K562 (cell line): ENCODE results near the gene CHAT. TPM values are rescaled to one million over a fixed set of nuclear protein-coding genes. Genes with fewer than 3 reads are reported as not detected.

Source experiments
- ATAC-seq: fragments of 200-7000 bp; cut with Tn5 transposase; 3 replicates; pipeline ENCODE4 v1.9.1; 2020; ENCODE audit warnings: moderate library complexity
- BruUV-seq: library from RNA; stranded (reverse); fragments of 400-500 nt; replicated peaks from 2 replicates; lab custom pipeline; 2021; lab: Mats Ljungman, UMichigan
- CTCF ChIA-PET: fragments of 300-600 bp; formaldehyde crosslinking; extraction: SDS; loops from one replicate; lab custom pipeline; 2021; ENCODE audit warnings: low intra/inter-chr PET ratio; lab: Yijun Ruan, JAX
- POLR2A ChIA-PET: fragments of 300-600, 350-650 bp; sonication (Branson Sonifier 250); formaldehyde crosslinking; extraction: SDS; loops from one replicate; lab custom pipeline; 2021; ENCODE audit warnings: antibody characterized with exemption, inconsistent platforms; lab: Yijun Ruan, JAX
- DNase-seq, 4 experiments: peaks; one replicate each; pipeline versions ENCODE4 v3.0.0 to v3.0.0-alpha.2; 2011 to 2018; ENCODE audit warnings: low spot score in 3 of 4, mixed read lengths in 3 of 4; ENCODE audit errors: extremely low read depth in 1 of 4
- FAIRE-seq: peaks from 2 replicates; lab custom pipeline; 2011; peaks lifted over from hg19 to GRCh38; lab: Jason Lieb, UNC
- H2AFZ ChIP-seq: 2 replicates; pipeline ENCODE4 v1.6.0; 2011; ENCODE audit warnings: low read depth, low read length, control low read depth, inconsistent platforms
- H3K27ac ChIP-seq: fragments of 200-600 bp; 3 replicates; pipeline ENCODE4 v1.8.0; 2011; ENCODE audit warnings: low read depth, mild to moderate bottlenecking, control low read depth, inconsistent platforms, low read length, moderate library complexity, mixed read lengths; ENCODE audit errors: extremely low read depth
- H3K27me3 ChIP-seq, 2 experiments: fragments of 300-600 bp in 1 of 2; 2 replicates in 1 of 2; 3 replicates in 1 of 2; pipeline versions ENCODE4 v1.6.0 to v1.8.0; 2011; ENCODE audit warnings: inconsistent platforms in 2 of 2, low read length in 2 of 2, mild to moderate bottlenecking in 1 of 2, mixed read lengths in 1 of 2, moderate library complexity in 1 of 2; ENCODE audit not compliant: control insufficient read depth in 2 of 2, insufficient read depth in 2 of 2
- H3K36me3 ChIP-seq: fragments of 300-600 bp; 3 replicates; pipeline ENCODE4 v1.8.0; 2011; ENCODE audit warnings: mild to moderate bottlenecking, low read length, inconsistent platforms; ENCODE audit not compliant: control insufficient read depth, insufficient read depth
- H3K4me1 ChIP-seq, 2 experiments: fragments of 200-600 bp in 1 of 2; replicated peaks in 1 of 2; 2 replicates in 1 of 2; 3 replicates in 1 of 2; pipeline versions ENCODE4 v1.5.1 to v1.8.0; 2011; ENCODE audit warnings: inconsistent platforms in 2 of 2, low read length in 2 of 2, mild to moderate bottlenecking in 1 of 2, mixed read lengths in 1 of 2, moderate library complexity in 1 of 2; ENCODE audit not compliant: control insufficient read depth in 2 of 2, insufficient read depth in 2 of 2
- H3K4me2 ChIP-seq: 2 replicates; pipeline ENCODE4 v1.6.1; 2011; ENCODE audit warnings: low read length, control low read depth, inconsistent platforms, mixed read lengths; ENCODE audit not compliant: insufficient read depth
- H3K4me3 ChIP-seq: fragments of 200-600 bp; sonication (generic), shearing (Covaris generic); 2 replicates; pipeline ENCODE4 v1.5.1; 2016; ENCODE audit warnings: control low read depth, inconsistent platforms
- H3K79me2 ChIP-seq: fragments of 200-600 bp; 3 replicates; pipeline ENCODE4 v1.8.0; 2011; ENCODE audit warnings: low read length, inconsistent platforms; ENCODE audit not compliant: control insufficient read depth, insufficient read depth
- H3K9ac ChIP-seq, 2 experiments: 2 replicates each; pipeline versions ENCODE4 v1.6.0 to v1.6.1; 2011; ENCODE audit warnings: low read depth in 2 of 2, low read length in 2 of 2, control low read depth in 1 of 2, inconsistent platforms in 1 of 2, mild to moderate bottlenecking in 1 of 2, mixed read lengths in 1 of 2; ENCODE audit not compliant: insufficient read depth in 1 of 2
- H3K9me1 ChIP-seq: one replicate; pipeline ENCODE4 v1.6.0; 2011; ENCODE audit warnings: inconsistent platforms, mild to moderate bottlenecking, low read length, moderate library complexity; ENCODE audit not compliant: control insufficient read depth, insufficient read depth
- H3K9me3 ChIP-seq: replicated peaks from 2 replicates; pipeline ENCODE4 v1.5.1; 2011; ENCODE audit warnings: low read depth, low read length, inconsistent platforms; ENCODE audit not compliant: control insufficient read depth, insufficient read depth
- H4K20me1 ChIP-seq: replicated peaks from 2 replicates; pipeline ENCODE4 v1.6.1; 2011; ENCODE audit warnings: low read length, inconsistent platforms, mixed read lengths; ENCODE audit not compliant: control insufficient read depth, insufficient read depth
- CBX1 ChIP-seq: sonication (generic); IDR thresholded peaks from 2 replicates; pipeline ENCODE4 v1.6.1; 2016; ENCODE audit warnings: antibody characterized with exemption, low read depth, mild to moderate bottlenecking
- HMG20B ChIP-seq: fragments of 250-450 bp; sonication (Bioruptor Pico); IDR thresholded peaks from 2 replicates; pipeline ENCODE4 v1.5.0; 2021; ENCODE audit warnings: mild to moderate bottlenecking
- POLR2A ChIP-seq: fragments of 450-650 bp; conservative IDR thresholded peaks from 2 replicates; pipeline ENCODE4 v1.6.1; 2016
- ZBTB17 ChIP-seq: fragments of 450-650 bp; formaldehyde crosslinking; IDR thresholded peaks from 2 replicates; pipeline ENCODE4 v1.4.0; 2020; ENCODE audit warnings: mild to moderate bottlenecking
- ZC3H8 ChIP-seq: fragments of 450-650 bp; IDR thresholded peaks from 2 replicates; pipeline ENCODE4 v1.6.1; 2017
- WGBS: fragments of 100-300 bp; shearing (Covaris generic); methylation state at CpG from one replicate; pipeline ENCODE4 v1.1.6; 2016; ENCODE audit warnings: low coverage, mixed read lengths; ENCODE audit not compliant: insufficient coverage; ENCODE audit errors: missing lambda C conversion rate; 5-methylcytosine and 5-hydroxymethylcytosine counted together
- in situ Hi-C: fragments of 300-500 bp; cut with MboI; formaldehyde crosslinking; loops from 4 replicates; pipeline ENCODE4 v1.15.0; 2018; ENCODE audit warnings: inconsistent platforms, mixed read lengths
- intact Hi-C: fragments of 100-400 bp; cut with micrococcal nuclease; formaldehyde crosslinking; loops from 2 replicates; pipeline ENCODE4 v1.14.2; 2022
- polyA plus RNA-seq, 8 experiments: library from polyadenylated mRNA; depleted of rRNA in 4 of 8; stranded (reverse) in 5 of 8; unstranded in 3 of 8; fragments of >200 nt; fragmentation: Nextera tagmentation in 2 of 8; fragmentation: Illumina TruSeq in 1 of 8; extraction: Ambion mirVana in 2 of 8; extraction: Trizol in 1 of 8; gene quantifications; 2 replicates each; pipeline versions ENCODE4 v1.2.1 to v1.2.3, GENCODE V29; 2011 to 2014; ENCODE audit warnings: inconsistent platforms in 1 of 8, missing spikeins in 1 of 8
- total RNA-seq, 7 experiments: library from RNA; depleted of rRNA in 6 of 7; stranded (reverse); fragments of >200 nt in 6 of 7; fragmentation: Illumina TruSeq in 2 of 7; extraction: Trizol in 2 of 7; gene quantifications; 2 replicates each; pipeline versions ENCODE4 v1.2.1 to v1.2.3, GENCODE V29; 2011 to 2021; ENCODE audit warnings: low replicate concordance in 1 of 7
- TF ChIP-seq, protein P1 (sequence below), 2 experiments: IDR thresholded peaks in 1 of 2; conservative IDR thresholded peaks in 1 of 2; 2 replicates each; pipeline ENCODE4 v1.6.1; 2016; ENCODE audit warnings: low read depth in 2 of 2, mild to moderate bottlenecking in 1 of 2, missing compliant biosample characterization in 1 of 2, missing genetic modification characterization in 1 of 2, moderate library complexity in 1 of 2
- TF ChIP-seq, protein P2 (sequence below), 3 experiments: IDR thresholded peaks in 2 of 3; conservative IDR thresholded peaks in 1 of 3; 2 replicates each; pipeline ENCODE4 v1.5.1; 2011 to 2012; ENCODE audit warnings: low read length in 3 of 3, mild to moderate bottlenecking in 3 of 3, control low read depth in 2 of 3, improper control_type of control experiment in 1 of 3, inconsistent platforms in 1 of 3, low read depth in 1 of 3, mixed read lengths in 1 of 3, moderate library complexity in 1 of 3; ENCODE audit not compliant: insufficient read depth in 2 of 3
- TF ChIP-seq, protein P3 (sequence below): fragments of 450-650 bp; formaldehyde crosslinking; IDR thresholded peaks from 2 replicates; pipeline ENCODE4 v1.4.0; 2020; ENCODE audit warnings: mild to moderate bottlenecking, moderate library complexity

Gene CHAT
- total and polyA plus RNA-seq, 9 of the 15 experiments (the other 6 are each of a cell fraction or from before 2014, with no cell fraction given) = not detected

DNA sequence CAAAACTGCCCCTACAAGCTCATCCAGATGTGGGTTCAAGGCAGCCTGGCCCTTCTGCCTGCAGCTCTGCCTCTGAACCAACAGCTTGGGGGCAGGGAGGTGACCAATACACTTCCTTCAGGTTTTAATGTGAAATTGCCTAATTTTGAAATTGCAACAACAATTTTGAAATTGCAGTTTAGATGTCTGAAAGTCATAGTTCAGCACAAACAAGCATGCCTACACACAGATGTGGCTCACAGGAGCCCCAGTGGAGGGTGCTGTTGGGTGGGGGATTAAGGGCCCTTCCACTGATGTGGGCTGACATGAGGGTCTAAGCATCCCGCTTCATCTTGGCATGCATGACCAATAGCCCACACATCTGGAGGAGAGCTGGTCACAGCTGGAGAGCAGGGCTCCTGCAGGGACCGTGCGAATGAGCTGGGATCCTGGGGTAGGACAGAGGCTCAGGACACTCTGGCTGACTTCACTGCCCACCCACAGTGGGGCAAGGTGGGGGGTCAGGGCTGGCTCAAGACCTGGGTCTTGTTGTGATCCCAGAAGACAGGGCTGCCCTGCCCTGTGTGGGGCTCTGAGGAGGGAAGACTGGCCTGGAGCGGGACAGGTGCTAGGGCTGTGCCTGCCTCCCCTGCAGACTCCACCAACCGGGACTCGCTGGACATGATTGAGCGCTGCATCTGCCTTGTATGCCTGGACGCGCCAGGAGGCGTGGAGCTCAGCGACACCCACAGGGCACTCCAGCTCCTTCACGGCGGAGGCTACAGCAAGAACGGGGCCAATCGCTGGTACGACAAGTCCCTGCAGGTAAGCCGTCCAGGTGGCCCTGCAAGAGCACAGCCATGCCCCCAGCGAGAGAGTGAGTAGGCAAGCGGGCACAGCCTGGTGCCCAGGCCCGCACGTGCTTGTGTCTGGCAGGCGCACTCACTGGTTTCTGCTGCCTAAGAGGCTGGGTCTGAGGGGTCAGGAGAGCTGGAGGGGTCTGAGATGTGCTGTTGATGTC is 32.3 kb downstream of the CHAT start:
- whole genome bisulfite sequencing = 2% methylated on average over 22 of the region's 22 CpGs
- ATAC-seq = peak; percentile 44
- peaks cover 25% of the 10 kb centered on the region for H4K20me1 ChIP-seq
- no peak overlapping the region for H3K4me2 ChIP-seq
- H3K9me3 ChIP-seq = no peaks in the 10 kb centered on the region
- no peak overlapping the region for H3K4me3 ChIP-seq
- no TSS peak for BruUV-seq
- TF ChIP-seq, protein P1, sequence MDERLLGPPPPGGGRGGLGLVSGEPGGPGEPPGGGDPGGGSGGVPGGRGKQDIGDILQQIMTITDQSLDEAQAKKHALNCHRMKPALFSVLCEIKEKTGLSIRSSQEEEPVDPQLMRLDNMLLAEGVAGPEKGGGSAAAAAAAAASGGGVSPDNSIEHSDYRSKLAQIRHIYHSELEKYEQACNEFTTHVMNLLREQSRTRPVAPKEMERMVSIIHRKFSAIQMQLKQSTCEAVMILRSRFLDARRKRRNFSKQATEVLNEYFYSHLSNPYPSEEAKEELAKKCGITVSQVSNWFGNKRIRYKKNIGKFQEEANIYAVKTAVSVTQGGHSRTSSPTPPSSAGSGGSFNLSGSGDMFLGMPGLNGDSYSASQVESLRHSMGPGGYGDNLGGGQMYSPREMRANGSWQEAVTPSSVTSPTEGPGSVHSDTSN (CRISPR knock-in tag; IDR thresholded peaks at IDR 0.05; ENCODE audit: low read depth) = no peak
- TF ChIP-seq, protein P1 (tag; conservative IDR thresholded peaks at IDR 0.05; ENCODE audit: low read depth) = no peak
- TF ChIP-seq HMG20B (no peak), POLR2A (no peak), CBX1 (no peak), ZBTB17 (CRISPR knock-in tag) (no peak), ZC3H8 (no peak)
- TF ChIP-seq, protein P2, sequence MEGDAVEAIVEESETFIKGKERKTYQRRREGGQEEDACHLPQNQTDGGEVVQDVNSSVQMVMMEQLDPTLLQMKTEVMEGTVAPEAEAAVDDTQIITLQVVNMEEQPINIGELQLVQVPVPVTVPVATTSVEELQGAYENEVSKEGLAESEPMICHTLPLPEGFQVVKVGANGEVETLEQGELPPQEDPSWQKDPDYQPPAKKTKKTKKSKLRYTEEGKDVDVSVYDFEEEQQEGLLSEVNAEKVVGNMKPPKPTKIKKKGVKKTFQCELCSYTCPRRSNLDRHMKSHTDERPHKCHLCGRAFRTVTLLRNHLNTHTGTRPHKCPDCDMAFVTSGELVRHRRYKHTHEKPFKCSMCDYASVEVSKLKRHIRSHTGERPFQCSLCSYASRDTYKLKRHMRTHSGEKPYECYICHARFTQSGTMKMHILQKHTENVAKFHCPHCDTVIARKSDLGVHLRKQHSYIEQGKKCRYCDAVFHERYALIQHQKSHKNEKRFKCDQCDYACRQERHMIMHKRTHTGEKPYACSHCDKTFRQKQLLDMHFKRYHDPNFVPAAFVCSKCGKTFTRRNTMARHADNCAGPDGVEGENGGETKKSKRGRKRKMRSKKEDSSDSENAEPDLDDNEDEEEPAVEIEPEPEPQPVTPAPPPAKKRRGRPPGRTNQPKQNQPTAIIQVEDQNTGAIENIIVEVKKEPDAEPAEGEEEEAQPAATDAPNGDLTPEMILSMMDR (IDR thresholded peaks at IDR 0.05 in 2 of 3, conservative IDR thresholded peaks at IDR 0.05 in 1 of 3; ENCODE audit: insufficient read depth in 2 of 3, low read depth in 1 of 3, low read length in 3 of 3) = peak in 1 of 3 experiments; percentile 9; a peak in 1 of 6 replicates
- TF ChIP-seq, protein P3, sequence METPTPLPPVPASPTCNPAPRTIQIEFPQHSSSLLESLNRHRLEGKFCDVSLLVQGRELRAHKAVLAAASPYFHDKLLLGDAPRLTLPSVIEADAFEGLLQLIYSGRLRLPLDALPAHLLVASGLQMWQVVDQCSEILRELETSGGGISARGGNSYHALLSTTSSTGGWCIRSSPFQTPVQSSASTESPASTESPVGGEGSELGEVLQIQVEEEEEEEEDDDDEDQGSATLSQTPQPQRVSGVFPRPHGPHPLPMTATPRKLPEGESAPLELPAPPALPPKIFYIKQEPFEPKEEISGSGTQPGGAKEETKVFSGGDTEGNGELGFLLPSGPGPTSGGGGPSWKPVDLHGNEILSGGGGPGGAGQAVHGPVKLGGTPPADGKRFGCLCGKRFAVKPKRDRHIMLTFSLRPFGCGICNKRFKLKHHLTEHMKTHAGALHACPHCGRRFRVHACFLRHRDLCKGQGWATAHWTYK (CRISPR knock-in tag) = no peak
- TF ChIP-seq, all 486 proteins: peak for 1
- FAIRE-seq = no peak
- H3K36me3 ChIP-seq = no peaks in the 10 kb centered on the region
- in situ Hi-C loops = no loop called here
- ChIA-PET POLR2A (interaction anchor here (1.0 to 1.7 kb wide), 2 partner anchors 8 to 41 kb away, joined by 3 read pairs; no protein-coding TSS in a partner anchor), CTCF (interaction anchor here (0.5 kb wide), 1 partner anchor 34 kb away, joined by 3 read pairs; no protein-coding TSS in a partner anchor)
- H2AFZ ChIP-seq = no peak overlapping the region
- intact Hi-C loops = no loop called here
- DNase-seq = no peak
- H3K27me3 ChIP-seq = peaks cover 31 to 59% of the 10 kb centered on the region in 2 experiments; a peak in 4 of 5 replicates
- no peak overlapping the region; a peak in 1 of 4 replicates for H3K9ac ChIP-seq
- no peak overlapping the region for H3K27ac ChIP-seq
- H3K4me1 ChIP-seq = peaks cover 0 to 7% of the 10 kb centered on the region in 2 experiments; a peak in 1 of 5 replicates
- H3K9me1 ChIP-seq = no peaks in the 10 kb centered on the region
- H3K79me2 ChIP-seq = no peaks in the 10 kb centered on the region
